ENCODE results near the gene TOP1. TPM values are rescaled to one million over a fixed set of nuclear protein-coding genes. Genes with fewer than 3 reads are reported as not detected.

Gene TOP1
- total RNA-seq, 1 experiment from 2014 or later: 81.8 TPM

- ATAC-seq: no peak
- H3K4me1 Mint-ChIP-seq: peaks cover 63% of the 10 kb centered on the region
- TF ChIP-seq ZBTB21 (CRISPR knock-in tag; IDR thresholded peaks at IDR 0.05; ENCODE audit: borderline replicate concordance): no peak
- no peak for TF ChIP-seq TEAD4 (CRISPR knock-in tag; IDR thresholded peaks at IDR 0.05)
- no peak for TF ChIP-seq SMAD4 (CRISPR knock-in tag; IDR thresholded peaks at IDR 0.05)
- no peak for TF ChIP-seq ATF1 (CRISPR knock-in tag; IDR thresholded peaks at IDR 0.05)
- TF ChIP-seq EMX1 (CRISPR knock-in tag; IDR thresholded peaks at IDR 0.05): no peak
- TF ChIP-seq ZNF219 (CRISPR knock-in tag; IDR thresholded peaks at IDR 0.05; ENCODE audit: borderline replicate concordance): no peak
- H3K27ac Mint-ChIP-seq: peak overlapping the region; percentile 83
- no peak for DNase-seq (ENCODE audit: low spot score)
- POLR2A ChIA-PET: interaction anchor here (0.7 kb wide), 2 partner anchors 59 to 164 kb away, joined by 4 to 6 read pairs; no protein-coding TSS in a partner anchor
- peaks cover 3% of the 10 kb centered on the region; the same call in 1 of the 2 replicates for H3K36me3 Mint-ChIP-seq
- peak overlapping the region; percentile 89 for H3K4me3 Mint-ChIP-seq
- H3K27me3 Mint-ChIP-seq (ENCODE audit: low read depth): peaks cover 13% of the 10 kb centered on the region
- H3K9me3 Mint-ChIP-seq: no peaks in the 10 kb centered on the region
- CTCF ChIA-PET: interaction anchor here (0.6 to 1.4 kb wide), 3 partner anchors 34 to 155 kb away, joined by 3 to 8 read pairs (median 3); no protein-coding TSS in a partner anchor
These were observed 110.0 kb downstream of the TOP1 start for GRCh38 chr20:41138475-41139226.

- Mint-ChIP-seq H3K9me3 (no peaks in the 10 kb centered on the region), H3K36me3 (peaks cover 6% of the 10 kb centered on the region; the same call in 1 of the 2 replicates), H3K4me3 (peak overlapping the region; percentile 89), H3K4me1 (peaks cover 66% of the 10 kb centered on the region), H3K27ac (peak overlapping the region; percentile 90), H3K27me3 (ENCODE audit: low read depth) (peaks cover 13% of the 10 kb centered on the region)
- ChIA-PET POLR2A (no interaction called here), CTCF (no interaction called here)
- DNase-seq (ENCODE audit: low spot score): no peak
- TF ChIP-seq, protein P1, sequence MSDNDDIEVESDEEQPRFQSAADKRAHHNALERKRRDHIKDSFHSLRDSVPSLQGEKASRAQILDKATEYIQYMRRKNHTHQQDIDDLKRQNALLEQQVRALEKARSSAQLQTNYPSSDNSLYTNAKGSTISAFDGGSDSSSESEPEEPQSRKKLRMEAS (CRISPR knock-in tag; IDR thresholded peaks at IDR 0.05): no peak
- no peak for TF ChIP-seq SOX15 (CRISPR knock-in tag; IDR thresholded peaks at IDR 0.05)
- no peak for TF ChIP-seq FOXP1 (CRISPR knock-in tag; IDR thresholded peaks at IDR 0.05; ENCODE audit: borderline replicate concordance)
- no peak for TF ChIP-seq ZNF416 (CRISPR knock-in tag; IDR thresholded peaks at IDR 0.05)
- TF ChIP-seq ZMAT4 (CRISPR knock-in tag; IDR thresholded peaks at IDR 0.05): no peak
- no peak for TF ChIP-seq NFE2L1 (CRISPR knock-in tag; IDR thresholded peaks at IDR 0.05)
- no peak for ATAC-seq
These were observed 110.8 kb downstream of the TOP1 start for GRCh38 chr20:41139227-41140093.

DNA sequence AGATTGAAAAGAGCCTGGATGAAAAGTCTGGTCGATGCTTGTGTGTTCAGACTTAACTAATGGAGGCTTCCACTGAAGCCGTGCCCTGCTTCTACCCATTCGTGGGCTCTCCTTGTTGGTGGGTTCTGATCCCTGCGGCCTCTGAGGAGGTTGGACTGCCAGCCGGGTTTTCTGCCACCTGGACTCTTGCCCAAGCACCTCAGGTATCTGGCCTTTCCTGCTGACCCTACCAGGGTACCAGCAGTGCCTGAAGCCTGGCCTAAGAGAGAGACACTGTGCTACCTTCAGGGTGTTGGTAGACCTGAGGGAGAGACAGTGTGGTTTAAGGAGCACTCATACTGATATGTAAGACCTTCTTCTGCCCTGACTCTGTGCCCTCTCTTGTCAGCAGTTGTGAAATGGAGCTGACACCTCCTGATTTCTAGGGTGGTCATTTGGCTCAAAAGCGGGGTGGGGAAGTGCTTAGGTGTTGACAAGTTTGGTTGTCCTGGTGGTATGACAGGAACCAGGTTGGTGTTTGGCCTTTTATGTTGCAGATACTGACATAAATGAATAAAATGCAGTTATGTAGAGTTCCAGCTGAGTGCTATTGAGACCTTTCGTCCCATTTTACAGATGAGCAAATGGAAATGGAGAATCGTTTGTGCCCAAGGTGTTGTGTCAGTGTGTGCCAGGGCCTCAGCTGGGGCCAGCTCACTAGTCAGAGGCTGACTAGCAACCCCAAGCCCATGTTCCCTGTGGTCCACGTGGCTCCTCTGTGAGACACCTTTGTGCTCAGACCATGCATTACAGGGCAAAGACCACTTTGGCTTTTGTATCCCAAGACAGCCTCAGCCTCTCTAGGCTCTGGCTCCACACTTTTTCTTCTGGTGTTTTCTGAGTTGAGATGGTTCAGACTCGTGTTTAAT is 111.9 kb downstream of the TOP1 start:
- POLR2A ChIA-PET: interaction anchor here (1.2 kb wide), 1 partner anchor 12 kb away, joined by 3 read pairs; no protein-coding TSS in a partner anchor
- Mint-ChIP-seq H3K36me3 (peaks cover 11% of the 10 kb centered on the region; the same call in 1 of the 2 replicates), H3K4me3 (peak overlapping the region; percentile 89), H3K9me3 (no peaks in the 10 kb centered on the region), H3K27me3 (ENCODE audit: low read depth) (peaks cover 6% of the 10 kb centered on the region), H3K27ac (peak overlapping the region; percentile 90), H3K4me1 (peaks cover 70% of the 10 kb centered on the region)
- DNase-seq (ENCODE audit: low spot score): no peak
- TF ChIP-seq SP1 (CRISPR knock-in tag; conservative IDR thresholded peaks at IDR 0.05): no peak
- TF ChIP-seq, protein P2, sequence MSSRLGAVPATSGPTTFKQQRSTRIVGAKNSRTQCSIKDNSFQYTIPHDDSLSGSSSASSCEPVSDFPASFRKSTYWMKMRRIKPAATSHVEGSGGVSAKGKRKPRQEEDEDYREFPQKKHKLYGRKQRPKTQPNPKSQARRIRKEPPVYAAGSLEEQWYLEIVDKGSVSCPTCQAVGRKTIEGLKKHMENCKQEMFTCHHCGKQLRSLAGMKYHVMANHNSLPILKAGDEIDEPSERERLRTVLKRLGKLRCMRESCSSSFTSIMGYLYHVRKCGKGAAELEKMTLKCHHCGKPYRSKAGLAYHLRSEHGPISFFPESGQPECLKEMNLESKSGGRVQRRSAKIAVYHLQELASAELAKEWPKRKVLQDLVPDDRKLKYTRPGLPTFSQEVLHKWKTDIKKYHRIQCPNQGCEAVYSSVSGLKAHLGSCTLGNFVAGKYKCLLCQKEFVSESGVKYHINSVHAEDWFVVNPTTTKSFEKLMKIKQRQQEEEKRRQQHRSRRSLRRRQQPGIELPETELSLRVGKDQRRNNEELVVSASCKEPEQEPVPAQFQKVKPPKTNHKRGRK (CRISPR knock-in tag; IDR thresholded peaks at IDR 0.05; ENCODE audit: borderline replicate concordance): no peak
- TF ChIP-seq SOX15 (CRISPR knock-in tag; IDR thresholded peaks at IDR 0.05): no peak
- TF ChIP-seq AFF4 (CRISPR knock-in tag; IDR thresholded peaks at IDR 0.05; ENCODE audit: borderline replicate concordance): no peak
- TF ChIP-seq CREB1 (CRISPR knock-in tag; IDR thresholded peaks at IDR 0.05): no peak
- no peak for TF ChIP-seq CBFB (CRISPR knock-in tag; IDR thresholded peaks at IDR 0.05; ENCODE audit: low read depth)
- TF ChIP-seq KAT7 (CRISPR knock-in tag; IDR thresholded peaks at IDR 0.05; ENCODE audit: borderline replicate concordance): no peak
- CTCF ChIA-PET: interaction anchor here (0.9 kb wide), 1 partner anchor 174 kb away, joined by 3 read pairs; no protein-coding TSS in a partner anchor
- no peak for ATAC-seq

Measured in WTC11 (cell line).